ENCODE measurements around the gene RGR. TPM values are rescaled to one million over a fixed set of nuclear protein-coding genes. Genes with fewer than 3 reads are reported as not detected.

RGR gene, protein sequence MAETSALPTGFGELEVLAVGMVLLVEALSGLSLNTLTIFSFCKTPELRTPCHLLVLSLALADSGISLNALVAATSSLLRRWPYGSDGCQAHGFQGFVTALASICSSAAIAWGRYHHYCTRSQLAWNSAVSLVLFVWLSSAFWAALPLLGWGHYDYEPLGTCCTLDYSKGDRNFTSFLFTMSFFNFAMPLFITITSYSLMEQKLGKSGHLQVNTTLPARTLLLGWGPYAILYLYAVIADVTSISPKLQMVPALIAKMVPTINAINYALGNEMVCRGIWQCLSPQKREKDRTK
- not detected for total RNA-seq (ENCODE audit: unreplicated experiment)
- long read RNA-seq = 0 reads

DNA sequence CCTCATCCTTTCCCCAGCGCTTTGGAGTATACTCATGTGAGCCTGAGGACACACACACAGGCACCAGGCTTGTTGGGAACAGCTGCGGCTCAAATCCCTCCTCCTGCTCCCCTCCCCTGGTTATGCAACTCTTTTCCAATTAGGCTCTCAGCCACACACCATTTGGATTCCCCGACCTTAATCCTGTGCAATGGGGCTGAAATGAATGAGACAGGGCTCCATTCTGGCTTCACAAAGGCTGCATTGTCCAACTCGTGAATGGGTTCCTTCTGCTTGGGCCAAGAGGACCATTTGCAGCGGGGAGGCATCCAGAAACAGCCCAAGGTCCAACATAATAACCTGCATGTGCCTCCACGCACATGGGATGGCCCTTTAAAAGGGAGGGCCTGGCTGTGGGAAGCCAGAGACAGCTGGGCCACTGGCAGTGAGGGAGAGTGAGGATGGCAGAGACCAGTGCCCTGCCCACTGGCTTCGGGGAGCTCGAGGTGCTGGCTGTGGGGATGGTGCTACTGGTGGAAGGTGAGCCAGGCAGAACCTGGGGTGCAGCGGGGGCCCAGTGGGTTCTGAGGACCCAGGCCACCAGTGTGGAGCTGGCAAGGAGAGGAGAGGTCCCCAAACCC is at the start of gene RGR:
Gene RGR (plus strand): TSS at position 403 of the 620 bp plus-strand sequence. CDS start 38 bp downstream, at position 441.
- Mint-ChIP-seq H3K27ac (ENCODE audit: unreplicated experiment) (no peak within 1 kb of the TSS), H3K36me3 (ENCODE audit: low read depth, unreplicated experiment) (no peaks in the 10 kb centered on the region), H3K4me1 (ENCODE audit: unreplicated experiment) (no peaks in the 10 kb centered on the region), H3K9me3 (ENCODE audit: unreplicated experiment) (no peaks in the 10 kb centered on the region), H3K4me3 (ENCODE audit: unreplicated experiment) (no peak within 1 kb of the TSS), H3K27me3 (ENCODE audit: unreplicated experiment) (peaks cover 6% of the 10 kb centered on the region)
- TF ChIP-seq, protein P1, sequence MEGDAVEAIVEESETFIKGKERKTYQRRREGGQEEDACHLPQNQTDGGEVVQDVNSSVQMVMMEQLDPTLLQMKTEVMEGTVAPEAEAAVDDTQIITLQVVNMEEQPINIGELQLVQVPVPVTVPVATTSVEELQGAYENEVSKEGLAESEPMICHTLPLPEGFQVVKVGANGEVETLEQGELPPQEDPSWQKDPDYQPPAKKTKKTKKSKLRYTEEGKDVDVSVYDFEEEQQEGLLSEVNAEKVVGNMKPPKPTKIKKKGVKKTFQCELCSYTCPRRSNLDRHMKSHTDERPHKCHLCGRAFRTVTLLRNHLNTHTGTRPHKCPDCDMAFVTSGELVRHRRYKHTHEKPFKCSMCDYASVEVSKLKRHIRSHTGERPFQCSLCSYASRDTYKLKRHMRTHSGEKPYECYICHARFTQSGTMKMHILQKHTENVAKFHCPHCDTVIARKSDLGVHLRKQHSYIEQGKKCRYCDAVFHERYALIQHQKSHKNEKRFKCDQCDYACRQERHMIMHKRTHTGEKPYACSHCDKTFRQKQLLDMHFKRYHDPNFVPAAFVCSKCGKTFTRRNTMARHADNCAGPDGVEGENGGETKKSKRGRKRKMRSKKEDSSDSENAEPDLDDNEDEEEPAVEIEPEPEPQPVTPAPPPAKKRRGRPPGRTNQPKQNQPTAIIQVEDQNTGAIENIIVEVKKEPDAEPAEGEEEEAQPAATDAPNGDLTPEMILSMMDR (IDR thresholded peaks at IDR 0.05; ENCODE audit: unreplicated experiment) = no peak
- no peak for DNase-seq (ENCODE audit: low spot score)

DNA sequence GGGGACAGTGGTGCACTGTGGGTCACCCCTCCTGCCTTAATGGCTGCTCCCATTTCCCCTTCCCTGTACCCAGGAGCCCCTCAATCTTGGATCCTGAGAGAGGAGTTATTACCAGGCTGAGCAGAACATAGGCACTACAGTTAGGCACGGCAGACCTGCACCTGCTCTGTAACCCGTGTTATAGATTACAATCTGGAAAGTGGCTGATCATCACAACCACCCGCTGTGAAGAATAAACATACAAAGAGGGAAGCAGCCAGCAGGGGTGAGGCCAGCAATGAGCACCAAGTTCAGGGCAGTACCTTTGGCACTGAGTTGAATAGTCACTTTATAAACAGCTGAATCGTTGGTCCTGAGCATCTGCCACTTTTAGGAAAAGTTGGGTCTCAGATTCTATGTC is 48.8 kb upstream of the RGR start:
- DNase-seq (ENCODE audit: low spot score) = no peak

DNA sequence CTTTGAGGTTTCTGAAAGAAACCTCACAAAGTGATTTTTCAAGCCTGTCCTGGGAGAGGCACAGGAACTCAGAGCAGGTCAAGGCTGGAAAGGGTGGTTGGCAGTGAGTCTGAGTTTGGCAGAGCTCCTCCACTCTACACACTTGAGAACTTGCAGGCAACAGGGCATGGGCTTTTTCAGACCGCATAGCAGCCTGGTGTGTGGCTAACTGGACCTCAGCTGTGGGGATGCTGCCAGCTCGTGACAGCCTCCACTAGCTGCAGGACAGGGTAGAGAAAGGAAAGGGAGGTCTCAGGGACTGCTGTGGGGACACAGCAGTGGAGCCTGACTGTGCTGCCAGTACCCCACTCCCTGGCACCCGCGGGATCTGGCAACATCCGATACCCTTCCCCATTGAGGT is 47.9 kb upstream of the RGR start:
- Mint-ChIP-seq H3K4me1 (ENCODE audit: unreplicated experiment) (no peaks in the 10 kb centered on the region), H3K9me3 (ENCODE audit: unreplicated experiment) (no peaks in the 10 kb centered on the region), H3K4me3 (ENCODE audit: unreplicated experiment) (no peak overlapping the region), H3K36me3 (ENCODE audit: low read depth, unreplicated experiment) (no peaks in the 10 kb centered on the region), H3K27me3 (ENCODE audit: unreplicated experiment) (peaks cover 21% of the 10 kb centered on the region), H3K27ac (ENCODE audit: unreplicated experiment) (no peak overlapping the region)
- no peak for DNase-seq (ENCODE audit: low spot score)
- TF ChIP-seq, protein P1 (IDR thresholded peaks at IDR 0.05; ENCODE audit: unreplicated experiment) = no peak

More for the DNA sequence above, 48.8 kb upstream of the RGR start:
- Mint-ChIP-seq H3K36me3 (ENCODE audit: low read depth, unreplicated experiment) (no peaks in the 10 kb centered on the region), H3K27ac (ENCODE audit: unreplicated experiment) (no peak overlapping the region), H3K27me3 (ENCODE audit: unreplicated experiment) (peaks cover 21% of the 10 kb centered on the region), H3K4me1 (ENCODE audit: unreplicated experiment) (no peaks in the 10 kb centered on the region), H3K9me3 (ENCODE audit: unreplicated experiment) (no peaks in the 10 kb centered on the region), H3K4me3 (ENCODE audit: unreplicated experiment) (no peak overlapping the region)
- TF ChIP-seq, protein P1 (IDR thresholded peaks at IDR 0.05; ENCODE audit: unreplicated experiment) = no peak

DNA sequence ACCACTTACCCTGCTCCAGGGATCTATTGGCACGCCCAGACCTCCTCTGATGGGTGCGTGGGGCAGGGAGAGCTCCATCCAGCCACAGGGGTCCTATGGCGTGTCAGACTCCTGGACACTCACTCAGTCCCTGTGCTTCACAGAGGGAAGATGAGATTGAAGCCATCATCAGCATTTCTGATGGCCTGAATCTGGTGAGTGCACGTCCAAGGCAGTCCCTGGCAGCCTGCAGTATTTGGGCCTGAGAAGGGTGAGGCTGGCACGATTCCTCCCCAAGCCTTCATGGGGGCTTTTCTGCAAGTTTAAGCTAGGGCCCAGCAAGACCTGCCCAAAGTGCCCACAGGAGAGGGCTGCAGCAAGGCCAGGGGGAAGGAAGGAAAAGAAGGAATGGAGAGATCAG is 47.2 kb upstream of the RGR start:
- Mint-ChIP-seq H3K27ac (ENCODE audit: unreplicated experiment) (no peak overlapping the region), H3K4me3 (ENCODE audit: unreplicated experiment) (no peak overlapping the region), H3K27me3 (ENCODE audit: unreplicated experiment) (peaks cover 20% of the 10 kb centered on the region), H3K4me1 (ENCODE audit: unreplicated experiment) (no peaks in the 10 kb centered on the region), H3K9me3 (ENCODE audit: unreplicated experiment) (no peaks in the 10 kb centered on the region), H3K36me3 (ENCODE audit: low read depth, unreplicated experiment) (no peaks in the 10 kb centered on the region)
- DNase-seq (ENCODE audit: low spot score) = no peak
- TF ChIP-seq, protein P1 (IDR thresholded peaks at IDR 0.05; ENCODE audit: unreplicated experiment) = no peak

All from endothelial cell (in vitro differentiated cells).